ENCODE results near the gene BRD9. TPM values are rescaled to one million over a fixed set of nuclear protein-coding genes. Genes with fewer than 3 reads are reported as not detected.
A peak's percentile ranks its signal among the peaks of the same experiment; 100 is the strongest.
"Not testable (repeated sequence)": the region's sequence is repeated elsewhere in the genome, so short reads cannot be mapped to it uniquely, and the experiment has no call there.

BRD9 gene
- total RNA-seq, 1 experiment from 2014 or later, result 55.6 TPM

GRCh38 chr5:841531-842401 lies 50.8 kb downstream of the BRD9 start:
- H3K4me3 Mint-ChIP-seq; ATAC-seq; POLR2A ChIA-PET; H3K36me3 Mint-ChIP-seq; CTCF ChIA-PET; H3K27ac Mint-ChIP-seq; H3K4me1 Mint-ChIP-seq; H3K9me3 Mint-ChIP-seq; H3K27me3 Mint-ChIP-seq (ENCODE audit: low read depth): not testable (repeated sequence)
- peak; percentile 5 for DNase-seq (ENCODE audit: low spot score)

- POLR2A ChIA-PET; H3K4me3 Mint-ChIP-seq; CTCF ChIA-PET; H3K9me3 Mint-ChIP-seq; H3K27me3 Mint-ChIP-seq (ENCODE audit: low read depth); DNase-seq (ENCODE audit: low spot score); ATAC-seq; H3K36me3 Mint-ChIP-seq; H3K27ac Mint-ChIP-seq; H3K4me1 Mint-ChIP-seq: not testable (repeated sequence)
These were observed 51.6 kb downstream of the BRD9 start for GRCh38 chr5:840974-841435.

- H3K4me3 Mint-ChIP-seq; H3K4me1 Mint-ChIP-seq; ATAC-seq; H3K9me3 Mint-ChIP-seq; H3K27me3 Mint-ChIP-seq (ENCODE audit: low read depth); CTCF ChIA-PET; H3K27ac Mint-ChIP-seq; H3K36me3 Mint-ChIP-seq; POLR2A ChIA-PET: not testable (repeated sequence)
- peak; percentile 8 for DNase-seq (ENCODE audit: low spot score)
These were observed 52.3 kb downstream of the BRD9 start for GRCh38 chr5:840118-840973.

GRCh38 chr5:838431-838851 lies 54.2 kb downstream of the BRD9 start:
- H3K27me3 Mint-ChIP-seq (ENCODE audit: low read depth); H3K4me1 Mint-ChIP-seq; H3K9me3 Mint-ChIP-seq; H3K4me3 Mint-ChIP-seq; H3K27ac Mint-ChIP-seq; H3K36me3 Mint-ChIP-seq; POLR2A ChIA-PET: not testable (repeated sequence)
- peak; percentile 77 for ATAC-seq
- CTCF ChIA-PET, result interaction anchor here (0.5 to 0.6 kb wide), 2 partner anchors 36 to 151 kb away, joined by 3 read pairs; no protein-coding TSS in a partner anchor
- peak; percentile 26 for DNase-seq (ENCODE audit: low spot score)

DNA sequence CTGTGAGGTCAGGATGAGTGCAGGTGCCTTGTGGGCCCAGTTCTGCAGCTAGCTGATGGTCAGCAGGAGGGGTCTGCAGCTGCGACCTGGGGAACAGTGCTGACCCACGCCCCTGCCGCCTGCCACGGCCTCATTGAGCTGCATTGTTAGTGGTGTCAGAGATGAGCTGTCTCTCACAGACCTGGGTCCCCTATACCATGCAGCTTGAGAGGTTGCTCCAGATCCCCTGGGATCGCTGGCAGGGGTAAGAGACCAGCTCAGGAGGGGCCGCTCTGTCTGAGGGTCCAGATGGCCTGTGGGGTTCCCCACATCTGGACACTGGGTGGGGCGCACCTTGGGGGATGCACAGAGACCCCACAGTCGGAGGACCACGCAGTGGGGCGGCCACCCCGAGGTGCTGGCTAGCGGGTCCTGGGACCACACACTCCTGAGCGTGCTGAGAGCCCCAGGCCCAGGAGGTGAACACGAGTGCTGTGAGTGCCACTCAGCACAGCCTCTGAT lies 54.9 kb downstream of the BRD9 start:
- H3K4me3 Mint-ChIP-seq; H3K27ac Mint-ChIP-seq; H3K9me3 Mint-ChIP-seq; POLR2A ChIA-PET; H3K4me1 Mint-ChIP-seq; ATAC-seq; H3K27me3 Mint-ChIP-seq (ENCODE audit: low read depth); DNase-seq (ENCODE audit: low spot score); CTCF ChIA-PET; H3K36me3 Mint-ChIP-seq: not testable (repeated sequence)

- CTCF ChIA-PET; H3K27ac Mint-ChIP-seq; ATAC-seq; H3K4me3 Mint-ChIP-seq; POLR2A ChIA-PET; H3K36me3 Mint-ChIP-seq; DNase-seq (ENCODE audit: low spot score); H3K4me1 Mint-ChIP-seq; H3K9me3 Mint-ChIP-seq; H3K27me3 Mint-ChIP-seq (ENCODE audit: low read depth): not testable (repeated sequence)
These were observed 56.5 kb downstream of the BRD9 start for GRCh38 chr5:835933-836612.

DNA sequence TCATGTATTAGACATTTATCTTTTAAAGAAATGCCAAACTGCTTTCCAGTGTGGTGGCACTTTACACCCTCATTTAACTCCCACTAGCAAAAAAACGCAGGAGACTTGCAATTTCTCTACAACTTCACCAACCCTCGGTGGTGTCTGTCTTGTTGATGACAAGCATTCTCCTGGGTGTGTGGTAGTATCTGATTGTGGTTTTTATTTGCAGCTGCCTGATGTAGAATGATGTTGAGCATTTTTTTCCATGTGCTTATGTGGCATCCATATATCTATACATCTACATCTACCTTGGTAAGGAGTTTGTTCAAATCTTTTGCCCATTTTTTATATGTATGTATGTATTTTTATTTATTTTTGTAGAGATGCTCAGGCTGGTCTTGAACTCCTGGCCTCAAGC lies 58.6 kb downstream of the BRD9 start:
- CTCF ChIA-PET; H3K27ac Mint-ChIP-seq; POLR2A ChIA-PET; H3K9me3 Mint-ChIP-seq; ATAC-seq; H3K36me3 Mint-ChIP-seq; H3K27me3 Mint-ChIP-seq (ENCODE audit: low read depth); H3K4me1 Mint-ChIP-seq; H3K4me3 Mint-ChIP-seq; DNase-seq (ENCODE audit: low spot score): not testable (repeated sequence)

DNA sequence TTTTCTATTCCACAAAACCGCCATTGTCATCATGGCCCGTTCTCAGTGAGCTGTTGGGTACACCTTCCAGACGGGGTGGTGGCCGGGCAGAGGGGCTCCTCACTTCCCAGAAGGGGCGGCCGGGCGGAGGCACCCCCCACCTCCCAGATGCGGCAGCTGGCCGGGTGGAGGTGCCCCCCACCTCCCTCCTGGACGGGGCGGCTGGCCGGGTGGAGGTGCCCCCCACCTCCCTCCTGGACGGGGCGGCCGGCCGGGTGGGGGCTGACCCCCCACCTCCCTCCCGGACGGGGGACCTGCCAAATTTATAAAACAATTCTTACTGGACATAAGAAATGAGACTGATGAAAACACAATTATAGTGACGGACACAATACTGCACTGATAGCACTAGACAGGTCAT lies 64.4 kb downstream of the BRD9 start:
- POLR2A ChIA-PET; CTCF ChIA-PET; H3K9me3 Mint-ChIP-seq; H3K4me3 Mint-ChIP-seq; ATAC-seq; H3K4me1 Mint-ChIP-seq; DNase-seq (ENCODE audit: low spot score); H3K27me3 Mint-ChIP-seq (ENCODE audit: low read depth); H3K27ac Mint-ChIP-seq: not testable (repeated sequence)
- H3K36me3 Mint-ChIP-seq, result peaks cover 16% of the 10 kb centered on the region

DNA sequence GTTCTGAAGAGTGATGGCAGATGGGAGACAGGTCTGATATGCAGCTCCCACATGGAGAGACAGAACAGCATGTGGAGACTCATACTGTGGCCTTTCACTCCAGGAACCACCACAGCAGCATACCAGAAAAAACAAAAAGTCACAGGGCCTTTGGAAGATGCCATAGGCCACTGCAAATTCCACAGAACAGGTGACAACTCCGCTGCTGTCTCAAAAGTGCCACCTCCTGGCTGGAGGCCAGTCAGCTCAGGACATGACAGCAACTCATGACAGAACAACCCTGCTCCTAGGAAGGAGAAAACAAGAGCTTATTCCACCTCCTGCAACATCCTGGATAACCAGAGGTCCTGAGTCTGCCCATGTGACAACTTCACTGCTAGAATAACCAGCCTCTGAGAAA lies 67.1 kb downstream of the BRD9 start:
- H3K27me3 Mint-ChIP-seq (ENCODE audit: low read depth); H3K4me1 Mint-ChIP-seq; CTCF ChIA-PET; H3K4me3 Mint-ChIP-seq; POLR2A ChIA-PET; H3K27ac Mint-ChIP-seq; H3K9me3 Mint-ChIP-seq: not testable (repeated sequence)
- peaks cover 21% of the 10 kb centered on the region for H3K36me3 Mint-ChIP-seq
- ATAC-seq (peak; percentile 91), DNase-seq (ENCODE audit: low spot score) (peak; percentile 45)

Data from WTC11 (cell line).